GM21447 (cell line): ENCODE results near the gene NID1.
"Not testable (repeated sequence)": the region's sequence is repeated elsewhere in the genome, so short reads cannot be mapped to it uniquely, and the experiment has no call there.

ENCODE experiments used
- ATAC-seq: cut with Tn5 transposase; IDR thresholded peaks from one replicate; pipeline ENCODE4 v1.9.1; 2021; ENCODE audit not compliant: unreplicated experiment

NID1 gene

DNA sequence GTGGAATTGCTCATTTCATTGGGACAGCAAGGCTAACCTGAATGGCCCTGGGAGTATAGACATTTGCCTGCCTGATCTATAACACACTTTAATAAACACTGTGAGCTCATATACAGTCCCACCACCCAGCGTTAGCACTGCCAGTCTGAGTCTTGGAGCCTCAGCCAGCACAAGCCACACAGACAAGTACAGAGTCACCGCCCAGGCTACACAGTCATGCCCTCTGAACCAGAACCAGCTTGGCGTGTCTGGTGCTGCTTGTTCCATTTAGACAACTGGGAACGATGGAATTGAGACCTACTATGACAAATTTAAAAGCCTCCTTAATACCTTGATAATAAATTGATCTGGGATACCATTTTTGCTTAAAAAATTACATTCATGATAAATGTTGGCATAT lies 31.6 kb downstream of the NID1 start:
- ATAC-seq: no peak

DNA sequence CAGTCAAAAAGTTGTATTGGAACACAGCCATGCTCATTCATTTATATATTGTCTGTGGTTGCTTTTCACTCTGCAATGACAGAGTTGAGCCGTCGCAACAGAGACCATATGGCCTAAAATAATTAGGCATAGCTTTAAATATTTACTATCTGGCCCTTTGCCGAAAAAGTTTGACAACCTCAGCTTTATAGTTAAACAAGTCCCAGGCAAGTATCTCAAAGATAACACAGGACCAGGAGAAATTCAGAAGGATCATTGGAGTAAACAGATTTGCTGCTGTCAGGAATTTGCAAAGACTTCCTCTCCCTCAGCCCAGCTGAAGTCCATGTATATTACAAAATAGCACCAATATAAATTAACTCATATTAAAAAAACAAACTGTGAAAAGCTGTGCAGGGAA lies 34.4 kb downstream of the NID1 start:
- ATAC-seq: no peak

DNA sequence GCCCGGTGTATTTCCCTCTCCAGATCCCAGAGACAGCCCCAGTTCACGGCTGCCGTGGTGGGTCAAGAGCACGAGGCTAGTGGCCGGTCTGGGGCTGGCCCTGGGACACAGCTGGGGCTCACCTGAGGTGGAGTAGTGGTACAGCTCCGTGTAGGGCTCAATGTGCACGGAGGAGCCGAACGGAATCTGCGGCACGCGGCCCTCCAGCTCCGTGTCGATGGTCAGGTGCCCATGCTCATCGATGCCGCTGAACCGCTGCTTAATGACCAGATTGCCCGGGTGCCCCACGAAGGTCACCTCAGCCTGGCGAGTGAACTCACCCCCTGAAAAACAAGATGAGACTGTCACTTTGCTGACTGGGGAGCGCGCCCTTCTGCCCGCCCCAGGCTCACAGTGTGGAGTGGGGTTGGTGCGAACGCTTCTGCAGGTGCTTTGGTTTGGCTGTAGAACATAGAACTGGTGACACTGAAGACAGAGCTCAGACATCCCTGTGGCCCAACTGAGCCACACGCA lies 35.4 kb downstream of the NID1 start:
- no peak for ATAC-seq

DNA sequence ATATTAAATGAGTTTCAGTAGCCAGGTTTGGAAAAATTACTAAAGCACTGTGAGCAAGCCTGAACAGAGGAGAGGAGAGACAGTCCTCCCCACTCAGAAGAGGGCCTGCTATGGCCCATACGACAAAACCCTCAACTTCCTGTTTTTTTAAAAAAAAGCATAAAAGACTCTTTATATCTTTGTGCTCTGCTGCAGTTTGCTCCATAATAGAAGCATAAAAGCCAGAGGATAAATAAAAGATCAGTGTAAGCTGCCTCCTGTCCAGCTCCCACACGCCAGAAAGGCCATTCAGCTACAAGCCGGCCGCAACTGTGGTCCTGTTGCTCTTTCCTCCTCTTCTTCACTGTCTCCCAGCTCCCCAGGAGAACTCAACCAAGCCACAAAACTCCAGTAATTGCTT lies 37.8 kb downstream of the NID1 start:
- ATAC-seq: no peak

DNA sequence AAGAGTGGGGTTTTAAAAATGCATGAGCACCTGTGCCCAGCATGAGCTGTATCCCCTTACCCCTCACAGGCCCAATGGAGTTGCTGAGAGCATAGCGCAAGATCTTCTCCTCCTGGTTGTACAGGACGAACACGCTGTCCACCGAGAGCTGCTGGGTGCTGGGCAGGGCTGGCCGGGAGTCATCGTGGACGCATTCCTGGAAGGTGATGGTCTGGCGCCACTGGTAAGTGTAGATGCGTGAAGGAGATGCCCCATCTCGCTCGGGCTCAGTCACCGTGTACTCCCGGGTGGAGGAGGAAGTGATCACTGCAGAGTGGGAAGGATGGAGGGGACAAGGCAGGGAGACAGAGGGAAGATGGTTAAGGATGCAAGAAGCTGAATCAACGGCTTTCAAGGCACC lies 39.1 kb downstream of the NID1 start:
- ATAC-seq: no peak

DNA sequence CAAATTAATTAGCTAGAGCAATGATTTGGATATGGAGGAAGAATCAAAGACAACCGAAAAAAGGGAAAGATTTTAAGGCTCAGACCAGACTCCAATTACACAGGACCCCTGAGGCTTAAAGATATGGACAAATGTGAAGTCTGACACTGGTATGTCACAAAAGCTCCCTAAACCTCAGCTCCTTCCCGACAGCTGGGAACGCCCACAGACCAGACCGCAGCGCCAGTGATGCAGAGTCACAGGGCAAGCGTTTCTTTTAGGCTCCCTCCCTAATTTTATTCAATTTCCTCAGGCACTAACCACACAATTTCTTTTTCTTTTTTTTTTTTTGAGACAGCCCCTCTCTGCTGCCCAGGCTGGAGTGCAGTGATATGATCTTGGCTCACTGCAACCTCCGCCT lies 40.2 kb downstream of the NID1 start:
- ATAC-seq: no peak

DNA sequence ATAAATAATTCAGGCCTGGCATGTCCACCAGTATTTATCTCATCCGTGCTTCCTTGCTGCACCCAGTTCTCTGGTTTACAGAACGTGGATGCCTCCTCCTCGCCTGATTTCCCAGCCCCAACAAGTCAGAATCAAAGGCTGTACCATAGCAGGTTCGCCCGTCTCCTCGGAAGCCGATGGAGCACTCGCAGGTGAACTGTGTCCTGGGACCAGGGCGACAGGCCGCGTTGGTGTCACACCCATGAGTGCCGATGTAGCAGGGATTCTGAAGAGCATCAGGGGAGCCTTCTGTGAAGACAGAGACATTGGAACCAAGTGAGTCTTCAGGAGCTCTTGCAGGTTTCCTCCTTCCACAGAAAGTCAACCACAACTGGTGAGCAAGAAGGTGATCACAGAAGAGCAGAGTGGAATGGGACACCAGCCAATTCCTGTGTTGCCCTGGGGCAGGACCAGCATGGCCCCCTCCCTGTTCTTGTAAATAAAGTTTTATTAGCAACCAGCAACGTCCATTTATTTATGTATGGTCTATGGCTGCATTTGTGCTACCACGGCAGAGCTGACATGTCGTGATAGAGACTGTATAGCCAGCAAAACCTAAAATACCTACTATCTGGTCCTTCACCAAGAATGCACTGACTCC lies 40.8 kb downstream of the NID1 start:
- no peak for ATAC-seq

DNA sequence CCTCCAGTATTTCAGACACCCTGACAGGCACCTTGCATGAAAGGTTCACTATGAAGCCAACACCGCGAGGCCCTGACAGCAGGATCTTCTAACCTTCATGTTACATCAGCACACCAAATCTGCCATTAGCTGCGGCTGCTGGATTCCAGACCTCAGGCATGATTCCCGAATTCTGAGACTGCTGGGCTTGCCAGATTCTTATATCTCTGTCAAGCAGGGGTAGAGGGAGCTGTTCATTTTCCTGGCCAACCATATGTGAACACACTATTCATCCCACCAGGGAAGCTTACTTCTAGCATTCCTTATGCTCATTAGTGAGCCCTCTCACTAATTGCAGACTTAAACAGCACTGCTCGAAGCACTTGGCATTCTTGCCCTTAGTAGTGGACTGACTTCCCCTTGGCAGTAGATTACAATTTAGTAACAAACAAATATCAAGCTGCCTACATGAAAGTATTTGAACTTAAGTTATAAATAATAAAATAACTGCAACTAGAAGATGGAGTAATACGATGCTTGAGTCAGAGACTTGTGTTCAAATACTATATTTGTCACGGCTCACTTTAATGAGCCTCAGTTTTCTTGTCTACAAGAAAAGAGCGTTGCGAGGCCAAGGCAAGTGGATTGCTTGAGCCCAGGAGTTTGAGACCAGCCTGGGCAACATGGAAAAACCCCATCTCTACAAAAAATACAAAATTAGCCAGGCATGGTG lies 43.3 kb downstream of the NID1 start:
- ATAC-seq: no peak

DNA sequence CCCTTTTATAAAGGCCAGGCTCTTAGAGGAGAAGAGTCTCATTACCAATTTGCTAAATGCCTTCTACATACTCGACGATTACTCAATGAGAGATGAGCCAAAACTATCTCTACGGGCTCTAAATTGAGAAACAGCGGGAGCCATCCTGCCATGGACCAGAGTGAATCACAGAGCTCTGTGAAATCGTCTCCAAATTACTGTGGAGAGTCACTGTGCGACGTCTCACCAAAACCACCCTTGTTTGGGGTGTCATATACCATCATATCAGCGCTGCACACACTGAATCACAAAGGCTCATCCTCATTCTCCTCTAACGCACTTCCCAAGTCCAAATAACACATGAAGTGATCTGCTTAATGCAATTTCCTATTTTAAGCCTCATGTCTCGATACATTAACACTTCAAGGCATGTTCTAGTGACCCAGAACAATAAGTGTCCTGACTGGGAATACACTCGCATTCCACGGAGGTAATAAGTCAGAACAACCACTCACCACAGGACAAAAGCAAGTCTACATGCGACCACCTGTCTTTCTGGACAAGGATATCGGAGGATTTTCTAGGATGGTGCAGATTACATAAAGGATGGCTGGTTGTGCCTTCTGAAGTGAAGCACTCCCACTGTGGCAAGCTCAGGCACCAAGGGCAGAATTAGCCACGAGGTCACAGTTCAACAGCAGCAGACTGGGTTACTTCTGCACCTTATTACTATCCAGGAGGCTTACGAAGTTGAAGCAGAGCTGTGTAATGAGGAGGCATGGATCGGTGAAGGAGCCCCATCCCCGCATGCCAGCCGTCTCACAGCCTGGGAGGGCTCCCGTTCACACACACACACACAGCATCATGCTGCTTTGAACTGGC lies 44.3 kb downstream of the NID1 start:
- ATAC-seq: no peak

DNA sequence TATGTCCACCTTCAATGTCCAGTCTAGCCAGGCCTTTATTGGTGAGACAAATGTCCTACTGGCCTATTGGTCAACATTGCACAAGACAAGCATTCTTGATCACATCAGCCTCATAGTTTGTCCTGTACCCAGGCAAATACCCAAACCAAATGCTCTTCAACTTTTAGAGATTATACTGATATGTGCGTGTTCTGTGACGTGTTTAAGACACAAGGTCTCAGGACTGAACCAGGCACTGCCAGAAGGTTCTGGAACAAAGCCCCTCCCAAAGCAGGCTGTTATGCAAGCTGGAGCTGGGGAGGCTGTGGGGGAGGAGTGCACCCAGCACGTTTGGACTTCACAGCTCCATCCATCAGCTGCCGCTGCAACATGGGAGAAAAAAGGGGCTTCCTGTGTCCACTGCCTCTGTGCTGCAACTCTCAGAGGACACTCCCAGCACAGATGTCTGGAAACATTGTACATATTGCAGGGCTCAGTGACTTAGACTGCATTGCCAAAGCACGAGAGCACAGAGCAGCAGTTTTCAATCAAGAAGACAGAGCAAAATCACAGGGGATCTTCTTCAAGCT lies 45.9 kb downstream of the NID1 start:
- no peak for ATAC-seq

DNA sequence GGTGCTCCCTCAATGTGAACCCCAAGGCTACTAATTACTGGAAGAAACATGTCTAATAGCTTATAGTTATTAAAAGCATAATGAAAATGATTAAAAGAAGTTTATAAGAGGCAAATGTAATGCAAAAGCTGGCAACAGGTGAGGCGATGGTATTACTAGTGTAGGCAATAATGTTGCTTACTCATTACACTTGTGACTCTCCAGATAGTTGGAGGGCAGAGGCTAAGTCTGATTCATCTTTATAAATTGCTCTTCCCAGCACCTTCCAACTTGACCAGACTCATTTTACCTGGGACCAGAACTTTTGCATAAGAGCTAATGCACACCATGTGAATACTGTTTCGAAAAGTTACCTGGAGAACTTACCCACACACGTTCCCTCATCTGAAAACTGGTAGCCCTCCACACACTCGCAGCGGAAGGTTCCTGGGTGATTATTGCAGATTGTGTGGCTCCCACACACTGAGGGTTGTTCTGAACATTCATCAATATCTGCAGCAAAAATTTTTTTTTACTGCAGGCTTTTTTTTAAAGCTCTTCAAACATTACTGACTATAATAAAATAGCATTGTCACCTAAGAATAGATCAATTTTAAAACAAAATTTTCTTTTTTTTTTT lies 48.0 kb downstream of the NID1 start:
- no peak for ATAC-seq

DNA sequence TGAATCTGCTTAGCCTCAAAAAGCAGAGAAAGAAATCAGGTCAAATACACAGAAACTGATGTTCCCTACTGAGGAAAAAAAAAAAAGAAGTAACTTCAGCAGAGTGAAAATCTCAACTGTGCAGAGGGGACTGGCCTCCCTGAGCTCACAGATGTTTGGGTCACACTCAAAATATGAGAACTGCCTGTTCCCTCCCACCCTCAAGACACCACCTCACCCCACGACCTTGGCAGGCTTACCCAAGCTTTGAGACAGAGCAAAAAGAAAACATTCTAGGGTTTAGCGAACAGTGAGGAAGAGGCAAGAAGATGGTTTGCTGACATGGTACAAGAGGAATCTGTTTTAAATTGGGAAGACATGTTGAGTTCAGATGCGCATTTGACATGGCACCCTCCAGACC lies 48.8 kb downstream of the NID1 start:
- ATAC-seq: no peak

DNA sequence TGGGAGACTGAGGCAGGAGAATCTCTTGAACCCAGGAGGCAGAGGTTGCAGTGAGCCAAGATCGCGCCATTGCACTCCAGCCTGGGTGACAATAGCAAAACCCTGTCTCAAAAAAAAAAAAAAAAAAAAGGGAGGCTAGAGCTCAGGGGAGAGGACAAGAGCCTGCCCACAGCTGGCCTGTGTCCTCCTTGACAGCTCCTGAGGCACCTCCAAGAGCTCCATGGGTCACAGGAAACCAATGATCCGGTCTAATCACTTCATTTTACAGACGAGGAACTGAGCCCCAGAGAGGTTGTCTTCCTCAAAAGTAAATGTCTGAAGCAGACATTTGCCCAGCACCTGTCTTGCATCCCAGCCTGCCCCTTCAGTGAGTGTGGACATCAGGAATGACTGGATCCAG lies 49.4 kb downstream of the NID1 start:
- no peak for ATAC-seq

DNA sequence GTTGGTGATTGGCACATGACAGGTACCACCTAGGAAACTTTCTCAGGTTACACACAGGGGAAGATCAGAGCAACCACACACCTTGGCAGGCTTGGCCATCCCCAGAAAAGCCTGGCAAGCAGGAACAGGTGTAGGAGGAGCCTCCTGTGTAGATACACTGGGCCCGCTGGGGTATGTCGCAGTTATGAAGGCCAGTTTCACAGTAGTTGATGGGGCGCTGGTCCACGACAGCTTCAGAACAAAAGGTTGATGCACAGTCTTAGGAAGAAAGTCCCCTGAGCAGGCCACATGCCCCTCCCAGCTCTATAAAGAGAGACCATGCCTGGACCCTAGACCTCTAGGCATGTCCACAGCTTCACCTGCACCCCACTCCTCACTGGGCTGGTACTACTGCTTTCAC lies 51.6 kb downstream of the NID1 start:
- no peak for ATAC-seq

DNA sequence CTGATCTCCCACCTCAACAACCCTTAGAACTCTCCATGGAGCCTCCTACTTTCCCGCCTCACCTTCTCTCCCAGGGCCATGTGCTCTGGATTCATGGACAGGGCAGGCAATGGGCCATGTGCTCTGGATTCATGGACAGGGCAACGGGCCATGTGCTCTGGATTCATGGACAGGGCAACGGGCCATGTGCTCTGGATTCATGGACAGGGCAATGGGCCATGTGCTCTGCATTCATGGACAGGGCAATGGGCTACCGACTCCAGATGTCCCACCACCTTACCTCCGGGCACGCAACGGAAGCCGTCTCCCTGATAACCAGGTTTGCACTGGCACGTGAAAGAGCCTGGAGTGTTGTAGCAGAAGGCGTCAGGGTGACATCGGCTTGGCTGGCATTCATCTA lies 53.2 kb downstream of the NID1 start:
- ATAC-seq: no peak

DNA sequence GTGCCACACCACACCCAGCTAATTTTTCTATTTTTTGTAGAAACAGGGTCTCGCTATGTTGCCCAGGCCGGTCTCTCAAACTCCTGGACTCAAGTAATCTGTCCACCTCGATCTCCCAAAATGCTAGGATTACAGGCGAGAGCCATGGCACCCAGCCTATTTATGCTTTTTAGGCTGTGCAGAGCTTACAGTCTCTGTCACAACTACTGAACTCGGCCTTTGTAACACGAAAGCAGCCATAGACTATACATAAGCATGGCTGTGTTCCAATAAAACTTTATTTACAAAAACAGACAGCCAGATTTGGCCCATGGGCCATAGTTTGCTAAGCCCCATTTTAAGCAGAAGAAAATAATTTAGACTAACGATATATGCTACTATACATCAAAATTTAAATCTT lies 54.4 kb downstream of the NID1 start:
- ATAC-seq: no peak

DNA sequence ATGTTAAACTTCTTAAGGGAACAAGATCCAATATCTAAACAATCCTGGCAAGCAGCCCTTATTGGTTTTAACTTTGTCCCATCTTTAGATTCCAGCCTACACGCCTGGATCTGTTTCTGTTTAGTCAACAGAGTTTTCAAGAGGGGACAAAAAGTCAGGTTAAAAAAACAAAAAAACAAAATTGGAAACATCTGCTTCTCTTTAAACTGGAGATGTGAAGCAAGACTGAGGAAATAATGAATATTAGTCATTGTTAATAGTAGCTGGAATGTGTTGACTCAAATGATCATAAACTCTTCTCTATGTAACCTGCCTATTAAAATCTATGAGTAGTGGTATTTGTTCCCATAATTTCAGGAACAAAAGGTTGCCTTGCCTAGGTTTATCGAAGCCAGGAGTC lies 55.0 kb downstream of the NID1 start:
- ATAC-seq: no peak

DNA sequence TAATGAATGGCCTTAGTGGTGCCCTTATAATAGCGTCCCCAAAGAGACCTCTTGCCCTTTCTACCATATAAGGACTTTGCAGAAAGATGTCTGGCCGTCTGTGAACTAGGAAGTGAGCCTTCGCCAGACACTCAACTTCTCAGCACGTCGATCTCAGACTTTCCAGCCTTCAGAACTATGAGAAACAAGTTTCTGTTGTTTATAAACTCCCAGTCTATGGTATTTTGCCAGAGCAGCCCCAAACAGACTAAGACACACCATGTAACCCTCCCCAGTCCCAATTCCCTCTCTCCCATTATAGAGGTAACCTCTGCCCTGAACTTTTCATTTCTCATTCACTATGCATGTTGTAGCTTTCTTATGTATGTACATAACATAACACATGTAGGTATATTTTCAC lies 55.7 kb downstream of the NID1 start:
- no peak for ATAC-seq

DNA sequence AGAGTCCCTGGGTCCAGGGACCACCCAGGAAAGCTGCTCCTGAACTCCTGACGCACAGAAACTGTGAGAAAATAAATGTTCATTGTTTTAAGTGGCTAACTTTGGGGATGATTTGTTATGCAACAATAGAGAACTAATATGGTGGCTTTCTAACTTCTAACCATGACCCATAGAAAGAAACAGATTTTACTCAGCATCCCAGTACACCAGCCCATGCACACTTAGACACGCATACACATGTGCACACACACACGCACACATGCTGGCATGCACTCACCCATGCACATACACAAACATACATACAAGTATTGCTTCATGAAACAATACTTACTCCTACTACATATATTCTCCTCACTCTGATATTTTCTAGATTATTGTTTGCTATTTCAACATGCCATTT lies 57.1 kb downstream of the NID1 start:
- ATAC-seq: no peak

DNA sequence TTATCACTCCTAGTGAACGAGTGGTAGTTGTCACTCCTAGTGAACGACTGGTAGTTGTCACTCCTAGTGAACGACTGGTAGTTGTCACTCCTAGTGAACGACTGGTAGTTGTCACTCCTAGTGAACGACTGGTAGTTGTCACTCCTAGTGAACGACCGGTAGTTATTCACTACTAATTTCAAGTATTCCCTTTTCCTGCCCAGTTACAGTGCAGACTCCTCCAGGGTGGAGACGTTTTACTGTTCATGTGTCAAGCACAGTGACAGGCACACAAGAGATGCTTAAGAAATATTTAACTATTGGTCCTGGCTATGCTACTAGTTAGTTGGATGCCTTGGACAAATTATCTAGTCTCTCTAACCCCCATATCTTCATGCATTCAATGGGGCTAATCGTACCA lies 61.8 kb downstream of the NID1 start:
- ATAC-seq: not testable (repeated sequence)

DNA sequence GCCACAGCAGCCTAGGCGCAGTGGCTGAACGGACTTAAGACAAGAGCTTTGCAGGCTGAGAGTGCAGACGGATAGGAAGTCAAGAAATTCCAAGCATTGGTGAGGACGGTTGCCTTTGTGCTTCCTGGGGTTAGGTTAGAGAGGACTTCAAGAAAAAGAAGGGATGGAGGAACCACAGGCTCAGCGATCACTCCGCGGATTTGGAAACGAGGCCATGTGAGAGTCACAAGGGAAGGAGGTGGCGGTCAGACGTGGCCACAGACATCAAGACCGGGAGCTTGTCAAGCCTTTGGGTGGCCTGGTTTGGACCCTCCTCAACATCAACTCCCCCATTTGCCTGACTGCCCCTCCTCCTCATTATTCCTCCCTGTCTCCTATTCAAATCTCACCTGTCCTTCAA lies 62.3 kb downstream of the NID1 start:
- no peak for ATAC-seq
